Upper lobe of right lung (tissue), 1 donor: ENCODE data around the gene COBL. TPM values are rescaled to one million over a fixed set of nuclear protein-coding genes. Genes with fewer than 3 reads are reported as not detected.

Source experiments
- ATAC-seq: fragments of 200-7000 bp; cut with Tn5 transposase; one replicate; pipeline ENCODE4 v1.9.1; 2020; ENCODE audit warnings: mild to moderate bottlenecking, moderate library complexity
- DNase-seq: peaks from one replicate; pipeline ENCODE4 v3.0.0-alpha.2; 2020
- H3K27ac ChIP-seq: fragments of 200-600 bp; one replicate; pipeline ENCODE4 v1.8.0; 2022
- H3K27me3 ChIP-seq: fragments of 200-600 bp; one replicate; pipeline ENCODE4 v1.8.0; 2022; ENCODE audit warnings: mild to moderate bottlenecking
- H3K36me3 ChIP-seq: fragments of 200-600 bp; one replicate; pipeline ENCODE4 v1.8.0; 2022
- H3K4me1 ChIP-seq: fragments of 200-600 bp; one replicate; pipeline ENCODE4 v1.8.0; 2022
- H3K4me3 ChIP-seq: fragments of 200-600 bp; one replicate; pipeline ENCODE4 v1.8.0; 2022; ENCODE audit warnings: mild to moderate bottlenecking
- H3K9me3 ChIP-seq: fragments of 200-600 bp; one replicate; pipeline ENCODE4 v1.8.0; 2022
- CTCF ChIP-seq: fragments of 200-600 bp; IDR thresholded peaks from one replicate; pipeline ENCODE4 v1.8.0; 2022; ENCODE audit warnings: antibody characterized with exemption
- intact Hi-C: fragments of 100-400 bp; cut with DNase I; formaldehyde crosslinking; loops from one replicate; pipeline ENCODE4 v1.11.0; 2022
- total RNA-seq: library from RNA; stranded (reverse); fragmentation: NEBNext Ultra II Directional; extraction: Animal tissue kit (Norgen Biotek cat#: 25700); gene quantifications from one replicate; pipeline ENCODE4 v1.2.1, GENCODE V29; 2021
- donor health status: DM: no; HTN: yes; CAD: no; lungs with severe emphysema.

COBL gene
- total RNA-seq, 1 donor from 2014 or later = 29.2 TPM

GRCh38 chr7:51270965-51271364 is 45.6 kb downstream of the COBL start:
- ATAC-seq = no peak
- intact Hi-C loops = no loop called here
- Histone ChIP-seq H3K36me3 (no peaks in the 10 kb centered on the region), H3K27ac (no peak overlapping the region), H3K27me3 (no peaks in the 10 kb centered on the region), H3K4me3 (no peak overlapping the region), H3K9me3 (no peaks in the 10 kb centered on the region), H3K4me1 (no peaks in the 10 kb centered on the region)
- DNase-seq = no peak
- TF ChIP-seq CTCF = no peak

GRCh38 chr7:51269911-51270310 is 46.7 kb downstream of the COBL start:
- intact Hi-C loops = no loop called here
- no peak for TF ChIP-seq CTCF
- no peak for ATAC-seq

GRCh38 chr7:51269321-51269720 is 47.3 kb downstream of the COBL start:
- Histone ChIP-seq H3K9me3 (no peaks in the 10 kb centered on the region), H3K4me1 (no peaks in the 10 kb centered on the region), H3K4me3 (no peak overlapping the region), H3K27ac (no peak overlapping the region), H3K27me3 (no peaks in the 10 kb centered on the region), H3K36me3 (no peaks in the 10 kb centered on the region)
- peak; percentile 27 for ATAC-seq
- DNase-seq = no peak
- intact Hi-C loops = no loop called here
- no peak for TF ChIP-seq CTCF

More at GRCh38 chr7:51269911-51270310, 46.7 kb downstream of the COBL start:
- Histone ChIP-seq H3K4me3 (no peak overlapping the region), H3K36me3 (no peaks in the 10 kb centered on the region), H3K4me1 (no peaks in the 10 kb centered on the region), H3K27ac (no peak overlapping the region), H3K9me3 (no peaks in the 10 kb centered on the region), H3K27me3 (no peaks in the 10 kb centered on the region)
- DNase-seq = no peak

- ATAC-seq = no peak
- intact Hi-C loops = no loop called here
- DNase-seq = no peak
These were observed 47.8 kb downstream of the COBL start for GRCh38 chr7:51268859-51269258.

GRCh38 chr7:51267169-51267568 is 49.4 kb downstream of the COBL start:
- Histone ChIP-seq H3K4me3 (no peak overlapping the region), H3K36me3 (no peaks in the 10 kb centered on the region), H3K9me3 (no peaks in the 10 kb centered on the region), H3K4me1 (peaks cover 6% of the 10 kb centered on the region), H3K27me3 (no peaks in the 10 kb centered on the region), H3K27ac (no peak overlapping the region)
- no peak for TF ChIP-seq CTCF
- intact Hi-C loops = no loop called here
- no peak for ATAC-seq
- DNase-seq = no peak

More at GRCh38 chr7:51268859-51269258, 47.8 kb downstream of the COBL start:
- no peaks in the 10 kb centered on the region for H3K36me3 ChIP-seq
- no peak for TF ChIP-seq CTCF
- H3K4me3 ChIP-seq = no peak overlapping the region
- no peaks in the 10 kb centered on the region for H3K27me3 ChIP-seq
- H3K27ac ChIP-seq = no peak overlapping the region
- H3K4me1 ChIP-seq = no peaks in the 10 kb centered on the region
- no peaks in the 10 kb centered on the region for H3K9me3 ChIP-seq
